Measurements from ENCODE around the gene SNX33.

The SNX33 gene
- 6.4 to 10.1 (median 7.0) reads per million in 3 donors for total RNA-seq

GRCh38 chr15:75647370-75648155 lies at the start of gene SNX33:
TSS of gene SNX33 (plus strand) at chr15:75647912. CDS start at chr15:75649103, 1,191 bp downstream.
- H3K4me1 ChIP-seq (ENCODE audit: control insufficient read depth, insufficient read depth, low read length, poor library complexity, severe bottlenecking) = peaks cover 9% of the 10 kb centered on the region
- no peaks in the 10 kb centered on the region for H3K9me3 ChIP-seq (ENCODE audit: control insufficient read depth, low read length)
- H3K27me3 ChIP-seq (replicated peaks; ENCODE audit: control insufficient read depth, insufficient read depth, low read length, poor library complexity, severe bottlenecking) = no peaks in the 10 kb centered on the region
- H3K4me3 ChIP-seq (ENCODE audit: insufficient read depth, low read depth, low read length, poor library complexity, severe bottlenecking) = peak within 1 kb of the TSS; percentile 99
- DNase-seq = peak; percentile 30 to 47 (median 37)
- H3K27ac ChIP-seq (ENCODE audit: insufficient read depth, low read length, poor library complexity, severe bottlenecking) = peak within 1 kb of the TSS; percentile 60
- no peaks in the 10 kb centered on the region for H3K36me3 ChIP-seq (ENCODE audit: control insufficient read depth, insufficient read depth, low read length)

DNA sequence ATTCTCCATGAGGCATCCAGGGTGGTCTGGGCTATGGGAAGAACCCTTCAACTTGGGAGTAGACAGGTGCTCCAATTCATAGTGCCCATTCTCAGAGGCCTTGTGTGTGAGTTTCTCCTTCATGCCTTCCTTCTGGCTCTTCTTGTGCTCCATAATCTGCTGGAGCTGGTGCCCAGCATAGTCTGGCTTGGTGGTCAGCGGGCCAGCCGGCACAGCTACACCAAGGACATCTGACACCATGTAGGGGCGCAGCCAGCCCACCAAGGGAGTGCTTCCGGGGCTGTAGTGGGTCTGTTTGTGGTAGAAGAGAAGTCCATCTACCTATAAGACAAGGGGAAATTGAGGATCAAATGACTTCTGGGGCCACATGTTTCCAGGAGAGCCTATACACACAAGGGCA lies 49.4 kb upstream of the SNX33 start:
- peaks cover 14% of the 10 kb centered on the region for H3K4me1 ChIP-seq (ENCODE audit: control insufficient read depth, insufficient read depth, low read length, poor library complexity, severe bottlenecking)
- no peak overlapping the region for H3K27ac ChIP-seq (ENCODE audit: insufficient read depth, low read length, poor library complexity, severe bottlenecking)
- H3K9me3 ChIP-seq (ENCODE audit: control insufficient read depth, low read length) = no peaks in the 10 kb centered on the region
- DNase-seq = no peak
- H3K4me3 ChIP-seq (ENCODE audit: insufficient read depth, low read depth, low read length, poor library complexity, severe bottlenecking) = no peak overlapping the region
- no peaks in the 10 kb centered on the region for H3K27me3 ChIP-seq (replicated peaks; ENCODE audit: control insufficient read depth, insufficient read depth, low read length, poor library complexity, severe bottlenecking)
- peaks cover 31% of the 10 kb centered on the region for H3K36me3 ChIP-seq (ENCODE audit: control insufficient read depth, insufficient read depth, low read length)

- no peak for DNase-seq
- Histone ChIP-seq H3K4me3 (ENCODE audit: insufficient read depth, low read depth, low read length, poor library complexity, severe bottlenecking) (no peak overlapping the region), H3K36me3 (ENCODE audit: control insufficient read depth, insufficient read depth, low read length) (peaks cover 28% of the 10 kb centered on the region)
Observed at GRCh38 chr15:75599401-75599800, 48.3 kb upstream of the SNX33 start.

DNA sequence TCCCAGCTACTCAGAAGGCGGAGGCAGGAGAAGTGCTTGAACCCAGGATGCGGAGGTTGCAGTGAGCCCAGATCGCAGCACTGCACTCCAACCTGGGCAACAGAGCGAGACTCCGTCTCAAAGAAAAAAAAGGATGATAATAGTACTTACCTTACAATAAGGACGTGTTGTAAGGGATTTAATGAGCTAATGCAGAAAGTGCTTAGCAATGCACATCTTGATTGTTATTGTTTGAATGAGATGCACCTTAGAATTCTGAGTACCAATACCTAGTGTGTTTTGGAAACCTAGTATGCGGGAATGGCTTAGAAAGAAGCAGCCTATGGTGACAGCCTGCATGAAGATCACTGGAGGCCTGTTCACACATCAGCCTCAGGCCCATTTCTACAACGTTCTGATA lies 41.7 kb upstream of the SNX33 start:
- DNase-seq = no peak
- H3K4me3 ChIP-seq (ENCODE audit: insufficient read depth, low read depth, low read length, poor library complexity, severe bottlenecking) = peak overlapping the region; percentile 9
- H3K27me3 ChIP-seq (replicated peaks; ENCODE audit: control insufficient read depth, insufficient read depth, low read length, poor library complexity, severe bottlenecking) = no peaks in the 10 kb centered on the region

More at GRCh38 chr15:75599401-75599800, 48.3 kb upstream of the SNX33 start:
- no peaks in the 10 kb centered on the region for H3K27me3 ChIP-seq (replicated peaks; ENCODE audit: control insufficient read depth, insufficient read depth, low read length, poor library complexity, severe bottlenecking)
- H3K27ac ChIP-seq (ENCODE audit: insufficient read depth, low read length, poor library complexity, severe bottlenecking) = no peak overlapping the region
- H3K9me3 ChIP-seq (ENCODE audit: control insufficient read depth, low read length) = no peaks in the 10 kb centered on the region
- H3K4me1 ChIP-seq (ENCODE audit: control insufficient read depth, insufficient read depth, low read length, poor library complexity, severe bottlenecking) = peaks cover 14% of the 10 kb centered on the region

DNA sequence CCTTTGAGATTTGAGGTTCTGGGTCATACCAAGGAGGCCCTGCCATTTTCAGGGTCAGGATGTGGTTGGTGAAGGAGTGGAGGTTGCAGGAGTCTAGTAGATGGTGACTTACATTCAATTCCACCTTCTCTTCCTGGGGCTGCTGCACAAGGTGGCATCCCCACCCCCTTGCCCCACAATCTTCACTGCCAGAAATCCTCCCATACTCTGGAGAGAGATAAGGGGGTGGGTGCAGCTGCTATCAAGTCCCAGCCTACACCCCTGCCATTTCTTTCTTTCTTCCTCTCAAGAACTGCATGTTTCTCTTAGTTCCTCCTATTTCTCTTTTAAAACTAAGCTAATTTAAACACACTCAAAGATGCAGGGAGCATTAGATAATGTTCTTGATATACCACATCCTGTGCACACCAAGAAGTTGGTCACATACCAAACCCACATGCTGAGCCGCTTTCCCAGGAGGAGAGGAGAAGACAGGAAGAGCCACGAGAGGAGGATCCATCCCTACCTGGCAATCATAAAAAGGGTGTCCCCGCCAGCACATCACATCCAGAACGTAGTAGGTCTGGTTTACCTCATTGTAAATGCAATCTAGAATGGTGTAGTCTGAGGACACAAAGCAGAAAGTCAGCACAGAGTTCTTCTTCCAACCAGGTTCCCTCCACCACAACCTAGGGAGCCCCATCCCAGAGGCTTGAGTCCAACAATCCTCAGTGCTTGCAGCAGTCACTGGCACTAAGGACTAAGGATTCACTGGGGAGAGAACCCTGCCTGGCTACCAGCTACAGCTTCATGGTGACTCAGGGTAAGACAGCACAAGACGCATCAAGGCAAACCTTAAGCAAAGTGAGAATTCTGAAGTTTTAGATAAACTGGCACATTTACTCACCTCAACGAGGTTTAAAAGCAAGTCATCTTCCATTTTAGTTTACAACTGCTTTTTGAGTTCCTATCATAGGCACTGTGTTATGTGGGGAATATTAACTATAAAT lies 40.7 kb upstream of the SNX33 start:
- peak overlapping the region; percentile 32 for H3K27ac ChIP-seq (ENCODE audit: insufficient read depth, low read length, poor library complexity, severe bottlenecking)
- H3K36me3 ChIP-seq (ENCODE audit: control insufficient read depth, insufficient read depth, low read length) = peaks cover 5% of the 10 kb centered on the region
- no peaks in the 10 kb centered on the region for H3K27me3 ChIP-seq (replicated peaks; ENCODE audit: control insufficient read depth, insufficient read depth, low read length, poor library complexity, severe bottlenecking)
- H3K4me1 ChIP-seq (ENCODE audit: control insufficient read depth, insufficient read depth, low read length, poor library complexity, severe bottlenecking) = peaks cover 40% of the 10 kb centered on the region
- DNase-seq = no peak
- no peaks in the 10 kb centered on the region for H3K9me3 ChIP-seq (ENCODE audit: control insufficient read depth, low read length)
- peak overlapping the region; percentile 9 for H3K4me3 ChIP-seq (ENCODE audit: insufficient read depth, low read depth, low read length, poor library complexity, severe bottlenecking)

More for the DNA sequence above, 41.7 kb upstream of the SNX33 start:
- Histone ChIP-seq H3K4me1 (ENCODE audit: control insufficient read depth, insufficient read depth, low read length, poor library complexity, severe bottlenecking) (peaks cover 40% of the 10 kb centered on the region), H3K36me3 (ENCODE audit: control insufficient read depth, insufficient read depth, low read length) (peaks cover 7% of the 10 kb centered on the region), H3K27ac (ENCODE audit: insufficient read depth, low read length, poor library complexity, severe bottlenecking) (peak overlapping the region; percentile 32), H3K9me3 (ENCODE audit: control insufficient read depth, low read length) (no peaks in the 10 kb centered on the region)

GRCh38 chr15:75616766-75617165 lies 30.9 kb upstream of the SNX33 start:
- no peak overlapping the region for H3K27ac ChIP-seq (ENCODE audit: insufficient read depth, low read length, poor library complexity, severe bottlenecking)
- H3K4me1 ChIP-seq (ENCODE audit: control insufficient read depth, insufficient read depth, low read length, poor library complexity, severe bottlenecking) = peaks cover 3% of the 10 kb centered on the region
- no peak for DNase-seq
- no peaks in the 10 kb centered on the region for H3K9me3 ChIP-seq (ENCODE audit: control insufficient read depth, low read length)
- H3K4me3 ChIP-seq (ENCODE audit: insufficient read depth, low read depth, low read length, poor library complexity, severe bottlenecking) = no peak overlapping the region
- H3K36me3 ChIP-seq (ENCODE audit: control insufficient read depth, insufficient read depth, low read length) = peaks cover 52% of the 10 kb centered on the region
- no peaks in the 10 kb centered on the region for H3K27me3 ChIP-seq (replicated peaks; ENCODE audit: control insufficient read depth, insufficient read depth, low read length, poor library complexity, severe bottlenecking)

DNA sequence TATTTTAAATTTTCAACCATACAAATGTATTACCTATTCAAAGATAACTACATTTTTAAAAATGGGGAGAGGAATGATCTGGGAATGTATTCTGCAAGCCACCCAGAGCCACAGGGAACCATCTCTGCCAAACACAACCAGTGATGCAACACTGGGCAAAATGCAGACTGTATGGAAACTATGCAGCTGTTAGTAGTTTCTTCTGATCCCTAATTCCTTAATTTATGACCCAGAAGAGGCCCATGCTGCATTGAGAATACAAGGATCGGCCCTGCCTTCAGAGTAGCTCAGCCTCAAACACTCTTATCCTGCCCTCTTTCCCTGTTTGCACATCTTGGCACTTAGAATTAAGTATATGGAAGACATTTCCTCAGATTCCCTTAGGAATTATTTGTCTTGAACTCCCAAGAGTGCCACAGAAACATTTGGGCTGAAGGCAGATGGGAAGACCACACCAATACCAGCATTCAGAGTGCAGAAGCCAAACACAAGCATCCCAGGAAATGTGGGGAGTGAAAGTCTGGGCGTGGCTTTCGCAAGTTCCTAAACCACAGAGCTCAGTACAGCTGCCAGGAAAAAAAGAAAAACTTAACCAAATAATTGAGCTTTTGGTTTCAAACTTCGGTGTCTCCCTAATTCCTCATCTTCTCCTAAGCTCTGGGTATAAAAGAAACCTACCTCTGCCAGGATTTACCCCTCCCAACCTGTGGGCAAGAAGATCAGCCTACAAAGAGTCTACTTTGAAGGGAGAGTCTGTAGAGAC lies 27.5 kb upstream of the SNX33 start:
- no peaks in the 10 kb centered on the region for H3K9me3 ChIP-seq (ENCODE audit: control insufficient read depth, low read length)
- H3K27ac ChIP-seq (ENCODE audit: insufficient read depth, low read length, poor library complexity, severe bottlenecking) = no peak overlapping the region

DNA sequence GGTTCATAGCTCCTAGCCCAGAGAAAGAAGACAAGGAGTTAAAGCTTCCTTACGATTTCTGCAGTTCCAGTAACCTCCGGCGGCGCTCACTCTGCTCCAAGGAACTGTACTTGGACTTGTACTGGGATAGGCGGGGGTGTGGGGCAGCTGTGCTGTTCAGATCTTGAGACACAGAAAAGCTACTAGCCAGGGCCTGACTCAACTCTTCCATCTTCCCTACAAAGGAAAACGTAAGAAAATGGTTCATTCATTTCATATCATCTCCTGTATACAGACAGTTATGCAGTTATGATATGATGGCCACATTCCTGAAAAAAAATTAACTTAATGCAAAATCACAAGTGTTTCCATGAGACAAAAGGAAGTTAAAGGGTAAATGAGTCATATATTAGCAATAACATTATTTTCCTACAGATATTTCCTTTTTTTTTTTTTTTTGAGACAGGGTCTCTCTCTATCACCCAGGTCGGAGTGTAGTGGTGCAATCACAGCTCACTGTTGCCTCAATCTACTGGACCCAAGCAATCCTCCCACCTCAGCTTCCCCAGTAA lies 26.8 kb upstream of the SNX33 start:
- no peak for DNase-seq
- peaks cover 5% of the 10 kb centered on the region for H3K4me1 ChIP-seq (ENCODE audit: control insufficient read depth, insufficient read depth, low read length, poor library complexity, severe bottlenecking)
- no peak overlapping the region for H3K4me3 ChIP-seq (ENCODE audit: insufficient read depth, low read depth, low read length, poor library complexity, severe bottlenecking)
- no peaks in the 10 kb centered on the region for H3K9me3 ChIP-seq (ENCODE audit: control insufficient read depth, low read length)
- H3K27ac ChIP-seq (ENCODE audit: insufficient read depth, low read length, poor library complexity, severe bottlenecking) = no peak overlapping the region
- peaks cover 35% of the 10 kb centered on the region for H3K36me3 ChIP-seq (ENCODE audit: control insufficient read depth, insufficient read depth, low read length)
- H3K27me3 ChIP-seq (replicated peaks; ENCODE audit: control insufficient read depth, insufficient read depth, low read length, poor library complexity, severe bottlenecking) = no peaks in the 10 kb centered on the region

More for the DNA sequence above, 27.5 kb upstream of the SNX33 start:
- H3K4me3 ChIP-seq (ENCODE audit: insufficient read depth, low read depth, low read length, poor library complexity, severe bottlenecking) = no peak overlapping the region
- DNase-seq = no peak
- H3K36me3 ChIP-seq (ENCODE audit: control insufficient read depth, insufficient read depth, low read length) = peaks cover 37% of the 10 kb centered on the region
- no peaks in the 10 kb centered on the region for H3K27me3 ChIP-seq (replicated peaks; ENCODE audit: control insufficient read depth, insufficient read depth, low read length, poor library complexity, severe bottlenecking)
- peaks cover 3% of the 10 kb centered on the region for H3K4me1 ChIP-seq (ENCODE audit: control insufficient read depth, insufficient read depth, low read length, poor library complexity, severe bottlenecking)

GRCh38 chr15:75622505-75622904 lies 25.2 kb upstream of the SNX33 start:
- no peaks in the 10 kb centered on the region for H3K27me3 ChIP-seq (replicated peaks; ENCODE audit: control insufficient read depth, insufficient read depth, low read length, poor library complexity, severe bottlenecking)
- H3K9me3 ChIP-seq (ENCODE audit: control insufficient read depth, low read length) = no peaks in the 10 kb centered on the region
- H3K36me3 ChIP-seq (ENCODE audit: control insufficient read depth, insufficient read depth, low read length) = peaks cover 20% of the 10 kb centered on the region
- no peak for DNase-seq
- no peak overlapping the region for H3K27ac ChIP-seq (ENCODE audit: insufficient read depth, low read length, poor library complexity, severe bottlenecking)
- H3K4me3 ChIP-seq (ENCODE audit: insufficient read depth, low read depth, low read length, poor library complexity, severe bottlenecking) = no peak overlapping the region
- H3K4me1 ChIP-seq (ENCODE audit: control insufficient read depth, insufficient read depth, low read length, poor library complexity, severe bottlenecking) = peaks cover 8% of the 10 kb centered on the region
